Measurements from ENCODE around the gene NCR2.
A peak's percentile ranks its signal among the peaks of the same experiment; 100 is the strongest.

NCR2 gene

GRCh38 chr6:41374618-41375590, 39.5 kb downstream of the NCR2 start:
- no peak for TF ChIP-seq CTCF (IDR thresholded peaks at IDR 0.05)
- H3K27ac ChIP-seq: no peak overlapping the region
- peak overlapping the region; percentile 70 for H3K4me3 ChIP-seq
- no peak for DNase-seq (ENCODE audit: low spot score)

- no peak overlapping the region for H3K4me3 ChIP-seq
- no peak for TF ChIP-seq CTCF (IDR thresholded peaks at IDR 0.05)
- H3K27ac ChIP-seq: no peak overlapping the region
- DNase-seq (ENCODE audit: low spot score): no peak
These were observed 40.3 kb downstream of the NCR2 start for GRCh38 chr6:41375598-41376151.

- DNase-seq (ENCODE audit: low spot score): no peak
- TF ChIP-seq CTCF (IDR thresholded peaks at IDR 0.05): no peak
- Histone ChIP-seq H3K4me3 (no peak overlapping the region), H3K27ac (no peak overlapping the region)
These were observed 40.8 kb downstream of the NCR2 start for GRCh38 chr6:41376176-41376575.

- Histone ChIP-seq H3K27ac (no peak overlapping the region), H3K4me3 (no peak overlapping the region)
- TF ChIP-seq CTCF (IDR thresholded peaks at IDR 0.05): no peak
- DNase-seq (ENCODE audit: low spot score): no peak
These were observed 41.7 kb downstream of the NCR2 start for GRCh38 chr6:41377071-41377470.

- TF ChIP-seq CTCF (IDR thresholded peaks at IDR 0.05): no peak
- DNase-seq (ENCODE audit: low spot score): no peak
- no peak overlapping the region for H3K4me3 ChIP-seq
- no peak overlapping the region for H3K27ac ChIP-seq
These were observed 43.9 kb downstream of the NCR2 start for GRCh38 chr6:41379306-41379705.

GRCh38 chr6:41386594-41386993, 51.2 kb downstream of the NCR2 start:
- Histone ChIP-seq H3K4me3 (no peak overlapping the region), H3K27ac (no peak overlapping the region)
- DNase-seq (ENCODE audit: low spot score): no peak
- no peak for TF ChIP-seq CTCF (IDR thresholded peaks at IDR 0.05)

GRCh38 chr6:41392246-41392645, 56.8 kb downstream of the NCR2 start:
- DNase-seq (ENCODE audit: low spot score): no peak
- H3K27ac ChIP-seq: no peak overlapping the region

More at GRCh38 chr6:41392246-41392645, 56.8 kb downstream of the NCR2 start:
- H3K4me3 ChIP-seq: no peak overlapping the region
- no peak for TF ChIP-seq CTCF (IDR thresholded peaks at IDR 0.05)
